ENCODE measurements around the gene RANBP3. TPM values are rescaled to one million over a fixed set of nuclear protein-coding genes. Genes with fewer than 3 reads are reported as not detected.

RANBP3 gene
- total RNA-seq, 1 donor from 2014 or later = 25.0 TPM

DNA sequence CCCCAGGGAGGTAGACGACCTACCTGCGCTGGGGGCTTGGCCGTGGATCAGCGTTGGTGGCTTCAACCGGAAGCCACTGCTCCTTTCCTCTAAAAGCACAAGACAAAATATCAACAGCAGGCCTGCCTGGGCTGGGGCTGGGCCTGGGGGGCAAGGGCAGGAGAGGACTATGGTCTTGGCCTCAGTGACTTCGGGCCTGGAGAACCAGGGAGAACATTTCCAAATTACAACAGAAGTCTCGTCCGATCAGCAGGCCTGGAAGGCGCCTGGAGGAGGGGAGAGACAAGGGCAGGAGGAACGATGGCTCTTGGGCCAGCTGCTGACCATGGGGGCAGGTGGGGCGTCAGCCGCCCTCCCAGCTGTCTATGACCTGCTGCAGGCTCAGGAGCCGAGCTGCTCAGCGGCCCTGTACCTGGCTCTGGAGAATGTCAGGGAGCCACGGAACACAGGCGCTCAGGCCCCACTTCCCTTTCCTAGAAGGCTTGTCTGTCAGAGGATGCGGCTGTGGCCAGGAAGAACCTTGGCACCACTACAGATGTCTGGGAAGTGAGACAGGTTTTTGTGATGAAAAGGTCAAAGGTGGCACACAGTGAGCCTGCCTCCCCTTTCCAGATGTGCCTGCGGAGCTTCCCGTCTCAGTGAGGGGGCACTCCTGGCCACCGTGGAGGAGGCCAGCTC, 44.4 kb downstream of the RANBP3 start:
- TF ChIP-seq, protein P1, sequence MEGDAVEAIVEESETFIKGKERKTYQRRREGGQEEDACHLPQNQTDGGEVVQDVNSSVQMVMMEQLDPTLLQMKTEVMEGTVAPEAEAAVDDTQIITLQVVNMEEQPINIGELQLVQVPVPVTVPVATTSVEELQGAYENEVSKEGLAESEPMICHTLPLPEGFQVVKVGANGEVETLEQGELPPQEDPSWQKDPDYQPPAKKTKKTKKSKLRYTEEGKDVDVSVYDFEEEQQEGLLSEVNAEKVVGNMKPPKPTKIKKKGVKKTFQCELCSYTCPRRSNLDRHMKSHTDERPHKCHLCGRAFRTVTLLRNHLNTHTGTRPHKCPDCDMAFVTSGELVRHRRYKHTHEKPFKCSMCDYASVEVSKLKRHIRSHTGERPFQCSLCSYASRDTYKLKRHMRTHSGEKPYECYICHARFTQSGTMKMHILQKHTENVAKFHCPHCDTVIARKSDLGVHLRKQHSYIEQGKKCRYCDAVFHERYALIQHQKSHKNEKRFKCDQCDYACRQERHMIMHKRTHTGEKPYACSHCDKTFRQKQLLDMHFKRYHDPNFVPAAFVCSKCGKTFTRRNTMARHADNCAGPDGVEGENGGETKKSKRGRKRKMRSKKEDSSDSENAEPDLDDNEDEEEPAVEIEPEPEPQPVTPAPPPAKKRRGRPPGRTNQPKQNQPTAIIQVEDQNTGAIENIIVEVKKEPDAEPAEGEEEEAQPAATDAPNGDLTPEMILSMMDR (IDR thresholded peaks at IDR 0.05; ENCODE audit: insufficient read depth, low read length, severe bottlenecking) = no peak
- Histone ChIP-seq H3K27me3 (ENCODE audit: control insufficient read depth, insufficient read depth, low read length) (no peaks in the 10 kb centered on the region), H3K36me3 (ENCODE audit: control insufficient read depth, insufficient read depth, low read length) (peaks cover 43% of the 10 kb centered on the region), H3K4me3 (ENCODE audit: low read depth, low read length) (no peak overlapping the region)
- FAIRE-seq (no peak), DNase-seq (ENCODE audit: low read depth) (no peak)

DNA sequence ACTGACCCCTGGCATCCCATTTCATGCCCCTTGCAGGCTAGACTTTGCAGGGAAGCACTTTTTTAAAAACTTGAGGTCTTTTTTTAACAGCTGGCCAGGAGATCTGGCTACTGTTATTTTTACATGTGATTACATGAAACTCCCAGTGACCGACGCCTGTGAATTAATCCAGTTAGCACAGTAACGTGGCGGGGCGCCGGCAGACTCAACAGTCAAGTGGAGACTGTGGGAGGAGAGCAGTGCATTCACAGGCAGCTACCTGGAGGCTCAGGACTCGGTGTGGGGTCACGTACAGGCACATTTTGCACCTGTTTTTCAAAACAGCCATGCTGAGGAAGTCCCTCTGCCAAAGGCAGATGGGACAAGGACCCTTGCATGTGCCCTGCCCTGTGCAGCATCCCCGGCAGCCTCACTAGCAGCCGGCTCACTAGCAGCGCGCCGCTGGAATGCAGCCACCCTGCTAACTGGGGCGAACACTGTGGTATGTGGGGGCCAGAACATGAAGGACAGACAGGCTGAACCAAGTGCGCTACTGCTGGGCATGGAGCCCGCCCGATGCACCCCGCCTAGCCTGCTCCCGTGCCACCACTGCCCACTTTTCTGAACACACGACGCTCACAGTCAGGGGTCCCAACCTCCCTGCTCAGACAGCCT, 45.2 kb downstream of the RANBP3 start:
- FAIRE-seq (no peak), DNase-seq (ENCODE audit: low read depth) (no peak)
- peaks cover 46% of the 10 kb centered on the region for H3K36me3 ChIP-seq (ENCODE audit: control insufficient read depth, insufficient read depth, low read length)
- no peaks in the 10 kb centered on the region for H3K27me3 ChIP-seq (ENCODE audit: control insufficient read depth, insufficient read depth, low read length)
- no peak overlapping the region for H3K4me3 ChIP-seq (ENCODE audit: low read depth, low read length)
- TF ChIP-seq, protein P1 (IDR thresholded peaks at IDR 0.05; ENCODE audit: insufficient read depth, low read length, severe bottlenecking) = no peak

DNA sequence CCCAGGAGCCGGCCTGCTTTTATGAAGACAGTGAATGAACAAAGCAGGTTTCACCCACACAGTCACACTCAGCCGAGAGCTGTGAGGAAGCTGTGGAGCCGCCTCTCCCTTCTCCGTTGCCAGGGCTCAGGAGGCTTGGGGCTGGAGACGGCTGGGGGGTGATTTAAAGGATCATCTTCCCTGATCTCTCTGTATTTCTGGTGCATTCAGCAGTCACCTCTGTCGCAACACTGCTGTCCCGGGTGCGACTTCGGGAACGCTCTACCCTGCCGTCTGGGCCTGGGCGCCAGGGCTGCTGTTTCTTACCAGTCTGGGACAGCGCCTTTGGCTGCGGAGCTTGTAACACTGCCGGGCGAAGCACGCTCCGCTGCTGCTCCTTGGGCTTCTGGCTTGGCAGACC, 45.8 kb downstream of the RANBP3 start:
- peaks cover 49% of the 10 kb centered on the region for H3K36me3 ChIP-seq (ENCODE audit: control insufficient read depth, insufficient read depth, low read length)
- TF ChIP-seq, protein P1 (IDR thresholded peaks at IDR 0.05; ENCODE audit: insufficient read depth, low read length, severe bottlenecking) = no peak
- DNase-seq (ENCODE audit: low read depth) (no peak), FAIRE-seq (no peak)
- H3K27me3 ChIP-seq (ENCODE audit: control insufficient read depth, insufficient read depth, low read length) = no peaks in the 10 kb centered on the region
- H3K4me3 ChIP-seq (ENCODE audit: low read depth, low read length) = no peak overlapping the region

DNA sequence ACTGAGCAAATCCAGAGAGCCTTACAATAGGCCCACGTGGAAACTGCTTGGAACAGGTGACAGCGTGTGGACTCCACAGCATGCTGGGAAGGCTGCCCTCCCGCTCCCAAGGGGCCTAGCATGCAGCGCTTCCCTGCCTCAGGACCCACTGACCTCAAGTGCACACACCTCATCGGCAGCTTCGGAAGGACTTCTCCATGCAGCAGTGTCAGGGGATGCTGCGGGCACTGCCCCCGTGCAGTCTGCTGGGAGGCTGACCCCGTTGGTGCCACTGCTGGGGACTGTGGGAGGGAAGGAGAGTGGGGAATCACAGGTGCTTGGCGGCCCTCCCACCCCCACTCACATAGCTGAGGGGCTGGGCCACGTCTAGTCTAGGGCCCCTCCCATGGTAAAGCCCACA, 46.7 kb downstream of the RANBP3 start:
- DNase-seq (ENCODE audit: low read depth) (no peak), FAIRE-seq (no peak)
- Histone ChIP-seq H3K27me3 (ENCODE audit: control insufficient read depth, insufficient read depth, low read length) (no peaks in the 10 kb centered on the region), H3K36me3 (ENCODE audit: control insufficient read depth, insufficient read depth, low read length) (peaks cover 52% of the 10 kb centered on the region), H3K4me3 (ENCODE audit: low read depth, low read length) (no peak overlapping the region)
- TF ChIP-seq, protein P1 (IDR thresholded peaks at IDR 0.05; ENCODE audit: insufficient read depth, low read length, severe bottlenecking) = no peak

DNA sequence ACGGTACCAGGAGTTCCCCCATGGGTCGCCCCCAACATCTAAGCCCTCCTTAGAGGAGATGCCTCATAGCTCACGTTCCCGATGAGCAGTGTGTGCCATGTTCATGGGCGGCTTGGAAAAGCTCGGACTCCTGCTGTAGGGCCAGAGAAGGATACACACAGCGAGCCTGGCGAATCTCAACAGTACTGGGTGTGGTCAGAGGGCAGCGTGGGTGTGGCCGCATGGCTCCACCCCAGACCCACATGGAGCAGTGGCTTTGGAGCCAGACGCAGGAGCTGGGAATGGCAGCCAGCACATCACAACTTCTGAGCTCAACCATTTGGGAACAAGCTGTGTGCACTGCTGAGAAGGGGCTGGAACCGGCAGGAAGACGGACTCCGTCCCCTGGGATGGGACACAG, 48.3 kb downstream of the RANBP3 start:
- TF ChIP-seq, protein P1 (IDR thresholded peaks at IDR 0.05; ENCODE audit: insufficient read depth, low read length, severe bottlenecking) = no peak
- no peak for DNase-seq (ENCODE audit: low read depth)
- Histone ChIP-seq H3K27me3 (ENCODE audit: control insufficient read depth, insufficient read depth, low read length) (no peaks in the 10 kb centered on the region), H3K4me3 (ENCODE audit: low read depth, low read length) (no peak overlapping the region), H3K36me3 (ENCODE audit: control insufficient read depth, insufficient read depth, low read length) (peaks cover 55% of the 10 kb centered on the region)
- no peak for FAIRE-seq
